ENCODE results near the gene ATG7.
"Not testable (repeated sequence)": the region's sequence is repeated elsewhere in the genome, so short reads cannot be mapped to it uniquely, and the experiment has no call there.

Gene ATG7

GRCh38 chr3:11435440-11436165 lies 163.4 kb downstream of the ATG7 start:
- Histone ChIP-seq H3K4me3 (ENCODE audit: low read length in 2 of 2) (no peak overlapping the region), H3K27me3 (ENCODE audit: control insufficient read depth in 2 of 2, insufficient read depth in 2 of 2, low read length in 2 of 2) (no peaks in the 10 kb centered on the region), H3K9me3 (ENCODE audit: control insufficient read depth in 2 of 2, low read length in 2 of 2) (no peaks in the 10 kb centered on the region), H3K27ac (ENCODE audit: low read depth in 2 of 2, low read length in 2 of 2) (no peak overlapping the region), H3K9ac (ENCODE audit: low read depth in 1 of 2, low read length in 2 of 2) (no peak overlapping the region), H3K36me3 (ENCODE audit: control insufficient read depth in 2 of 2, insufficient read depth in 2 of 2, low read length in 2 of 2) (no peaks in the 10 kb centered on the region), H3K4me1 (ENCODE audit: control insufficient read depth in 2 of 2, insufficient read depth in 2 of 2, low read length in 2 of 2) (no peaks in the 10 kb centered on the region)

GRCh38 chr3:11436775-11437174 lies 164.6 kb downstream of the ATG7 start:
- Histone ChIP-seq H3K9ac (ENCODE audit: low read depth in 1 of 2, low read length in 2 of 2) (no peak overlapping the region), H3K4me1 (ENCODE audit: control insufficient read depth in 2 of 2, insufficient read depth in 2 of 2, low read length in 2 of 2) (no peaks in the 10 kb centered on the region), H3K4me3 (ENCODE audit: low read length in 2 of 2) (no peak overlapping the region), H3K27ac (ENCODE audit: low read depth in 2 of 2, low read length in 2 of 2) (no peak overlapping the region), H3K9me3 (ENCODE audit: control insufficient read depth in 2 of 2, low read length in 2 of 2) (no peaks in the 10 kb centered on the region), H3K36me3 (ENCODE audit: control insufficient read depth in 2 of 2, insufficient read depth in 2 of 2, low read length in 2 of 2) (no peaks in the 10 kb centered on the region), H3K27me3 (ENCODE audit: control insufficient read depth in 2 of 2, insufficient read depth in 2 of 2, low read length in 2 of 2) (no peaks in the 10 kb centered on the region)

GRCh38 chr3:11437506-11437905 lies 165.3 kb downstream of the ATG7 start:
- no peaks in the 10 kb centered on the region for H3K27me3 ChIP-seq (ENCODE audit: control insufficient read depth in 2 of 2, insufficient read depth in 2 of 2, low read length in 2 of 2)
- H3K9ac ChIP-seq (ENCODE audit: low read depth in 1 of 2, low read length in 2 of 2): no peak overlapping the region
- H3K9me3 ChIP-seq (ENCODE audit: control insufficient read depth in 2 of 2, low read length in 2 of 2): no peaks in the 10 kb centered on the region
- no peak overlapping the region for H3K27ac ChIP-seq (ENCODE audit: low read depth in 2 of 2, low read length in 2 of 2)
- H3K4me3 ChIP-seq (ENCODE audit: low read length in 2 of 2): no peak overlapping the region
- H3K4me1 ChIP-seq (ENCODE audit: control insufficient read depth in 2 of 2, insufficient read depth in 2 of 2, low read length in 2 of 2): no peaks in the 10 kb centered on the region
- no peaks in the 10 kb centered on the region for H3K36me3 ChIP-seq (ENCODE audit: control insufficient read depth in 2 of 2, insufficient read depth in 2 of 2, low read length in 2 of 2)

- Histone ChIP-seq H3K27ac (ENCODE audit: low read depth in 2 of 2, low read length in 2 of 2) (no peak overlapping the region), H3K9me3 (ENCODE audit: control insufficient read depth in 2 of 2, low read length in 2 of 2) (no peaks in the 10 kb centered on the region), H3K4me1 (ENCODE audit: control insufficient read depth in 2 of 2, insufficient read depth in 2 of 2, low read length in 2 of 2) (no peaks in the 10 kb centered on the region), H3K27me3 (ENCODE audit: control insufficient read depth in 2 of 2, insufficient read depth in 2 of 2, low read length in 2 of 2) (no peaks in the 10 kb centered on the region), H3K4me3 (ENCODE audit: low read length in 2 of 2) (no peak overlapping the region), H3K36me3 (ENCODE audit: control insufficient read depth in 2 of 2, insufficient read depth in 2 of 2, low read length in 2 of 2) (no peaks in the 10 kb centered on the region), H3K9ac (ENCODE audit: low read depth in 1 of 2, low read length in 2 of 2) (no peak overlapping the region)
These were observed 166.4 kb downstream of the ATG7 start for GRCh38 chr3:11438646-11439045.

GRCh38 chr3:11441346-11441745 lies 169.1 kb downstream of the ATG7 start:
- not testable (repeated sequence) for H3K4me3 ChIP-seq (ENCODE audit: low read length in 2 of 2); H3K9me3 ChIP-seq (ENCODE audit: control insufficient read depth in 2 of 2, low read length in 2 of 2); H3K36me3 ChIP-seq (ENCODE audit: control insufficient read depth in 2 of 2, insufficient read depth in 2 of 2, low read length in 2 of 2); H3K9ac ChIP-seq (ENCODE audit: low read depth in 1 of 2, low read length in 2 of 2); H3K4me1 ChIP-seq (ENCODE audit: control insufficient read depth in 2 of 2, insufficient read depth in 2 of 2, low read length in 2 of 2); H3K27me3 ChIP-seq (ENCODE audit: control insufficient read depth in 2 of 2, insufficient read depth in 2 of 2, low read length in 2 of 2); H3K27ac ChIP-seq (ENCODE audit: low read depth in 2 of 2, low read length in 2 of 2)

- Histone ChIP-seq H3K4me3 (ENCODE audit: low read length in 2 of 2) (no peak overlapping the region), H3K36me3 (ENCODE audit: control insufficient read depth in 2 of 2, insufficient read depth in 2 of 2, low read length in 2 of 2) (no peaks in the 10 kb centered on the region), H3K27me3 (ENCODE audit: control insufficient read depth in 2 of 2, insufficient read depth in 2 of 2, low read length in 2 of 2) (no peaks in the 10 kb centered on the region), H3K9ac (ENCODE audit: low read depth in 1 of 2, low read length in 2 of 2) (no peak overlapping the region), H3K27ac (ENCODE audit: low read depth in 2 of 2, low read length in 2 of 2) (no peak overlapping the region), H3K4me1 (ENCODE audit: control insufficient read depth in 2 of 2, insufficient read depth in 2 of 2, low read length in 2 of 2) (no peaks in the 10 kb centered on the region), H3K9me3 (ENCODE audit: control insufficient read depth in 2 of 2, low read length in 2 of 2) (no peaks in the 10 kb centered on the region)
These were observed 172.2 kb downstream of the ATG7 start for GRCh38 chr3:11444404-11444803.

GRCh38 chr3:11445193-11445592 lies 173.0 kb downstream of the ATG7 start:
- not testable (repeated sequence) for H3K27me3 ChIP-seq (ENCODE audit: control insufficient read depth in 2 of 2, insufficient read depth in 2 of 2, low read length in 2 of 2); H3K9ac ChIP-seq (ENCODE audit: low read depth in 1 of 2, low read length in 2 of 2); H3K27ac ChIP-seq (ENCODE audit: low read depth in 2 of 2, low read length in 2 of 2); H3K4me3 ChIP-seq (ENCODE audit: low read length in 2 of 2); H3K36me3 ChIP-seq (ENCODE audit: control insufficient read depth in 2 of 2, insufficient read depth in 2 of 2, low read length in 2 of 2); H3K4me1 ChIP-seq (ENCODE audit: control insufficient read depth in 2 of 2, insufficient read depth in 2 of 2, low read length in 2 of 2); H3K9me3 ChIP-seq (ENCODE audit: control insufficient read depth in 2 of 2, low read length in 2 of 2)

GRCh38 chr3:11445883-11446282 lies 173.7 kb downstream of the ATG7 start:
- Histone ChIP-seq H3K27me3 (ENCODE audit: control insufficient read depth in 2 of 2, insufficient read depth in 2 of 2, low read length in 2 of 2) (no peaks in the 10 kb centered on the region), H3K27ac (ENCODE audit: low read depth in 2 of 2, low read length in 2 of 2) (no peak overlapping the region), H3K4me3 (ENCODE audit: low read length in 2 of 2) (no peak overlapping the region), H3K9me3 (ENCODE audit: control insufficient read depth in 2 of 2, low read length in 2 of 2) (no peaks in the 10 kb centered on the region), H3K9ac (ENCODE audit: low read depth in 1 of 2, low read length in 2 of 2) (no peak overlapping the region), H3K36me3 (ENCODE audit: control insufficient read depth in 2 of 2, insufficient read depth in 2 of 2, low read length in 2 of 2) (no peaks in the 10 kb centered on the region), H3K4me1 (ENCODE audit: control insufficient read depth in 2 of 2, insufficient read depth in 2 of 2, low read length in 2 of 2) (no peaks in the 10 kb centered on the region)

GRCh38 chr3:11447584-11448200 lies 175.5 kb downstream of the ATG7 start:
- Histone ChIP-seq H3K9me3 (ENCODE audit: control insufficient read depth in 2 of 2, low read length in 2 of 2) (no peaks in the 10 kb centered on the region), H3K4me3 (ENCODE audit: low read length in 2 of 2) (no peak overlapping the region), H3K4me1 (ENCODE audit: control insufficient read depth in 2 of 2, insufficient read depth in 2 of 2, low read length in 2 of 2) (no peaks in the 10 kb centered on the region), H3K27me3 (ENCODE audit: control insufficient read depth in 2 of 2, insufficient read depth in 2 of 2, low read length in 2 of 2) (no peaks in the 10 kb centered on the region), H3K27ac (ENCODE audit: low read depth in 2 of 2, low read length in 2 of 2) (no peak overlapping the region), H3K9ac (ENCODE audit: low read depth in 1 of 2, low read length in 2 of 2) (no peak overlapping the region), H3K36me3 (ENCODE audit: control insufficient read depth in 2 of 2, insufficient read depth in 2 of 2, low read length in 2 of 2) (no peaks in the 10 kb centered on the region)

GRCh38 chr3:11450015-11450414 lies 177.8 kb downstream of the ATG7 start:
- no peak overlapping the region for H3K27ac ChIP-seq (ENCODE audit: low read depth in 2 of 2, low read length in 2 of 2)
- no peaks in the 10 kb centered on the region for H3K27me3 ChIP-seq (ENCODE audit: control insufficient read depth in 2 of 2, insufficient read depth in 2 of 2, low read length in 2 of 2)
- no peak overlapping the region for H3K4me3 ChIP-seq (ENCODE audit: low read length in 2 of 2)
- no peaks in the 10 kb centered on the region for H3K9me3 ChIP-seq (ENCODE audit: control insufficient read depth in 2 of 2, low read length in 2 of 2)
- H3K9ac ChIP-seq (ENCODE audit: low read depth in 1 of 2, low read length in 2 of 2): no peak overlapping the region
- no peaks in the 10 kb centered on the region for H3K36me3 ChIP-seq (ENCODE audit: control insufficient read depth in 2 of 2, insufficient read depth in 2 of 2, low read length in 2 of 2)
- no peaks in the 10 kb centered on the region for H3K4me1 ChIP-seq (ENCODE audit: control insufficient read depth in 2 of 2, insufficient read depth in 2 of 2, low read length in 2 of 2)

Data from mucosa of rectum (tissue), 2 donors.